ENCODE results near the gene HOXA6. TPM values are rescaled to one million over a fixed set of nuclear protein-coding genes. Genes with fewer than 3 reads are reported as not detected.

HOXA6 gene
- total RNA-seq, 1 experiment from 2014 or later: not detected

DNA sequence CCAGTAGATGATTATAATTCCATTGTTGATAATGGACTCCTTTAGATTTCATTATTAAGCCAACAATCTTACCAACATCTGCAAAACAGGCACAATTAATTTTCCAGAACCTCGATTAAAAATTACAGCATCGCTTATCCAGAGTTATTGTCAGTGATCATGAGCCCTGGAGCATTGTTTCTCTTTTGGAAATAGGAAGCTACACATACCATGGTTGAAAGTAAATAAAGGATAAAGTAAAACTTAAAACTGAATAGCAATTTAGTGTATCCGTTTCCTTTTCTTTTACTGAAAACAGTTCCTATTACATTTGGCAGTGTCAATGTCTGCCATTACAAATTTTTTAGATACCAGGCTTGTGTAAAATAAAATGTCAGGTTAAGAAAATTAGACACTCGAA is 35.2 kb downstream of the HOXA6 start:
- TF ChIP-seq, protein P1, sequence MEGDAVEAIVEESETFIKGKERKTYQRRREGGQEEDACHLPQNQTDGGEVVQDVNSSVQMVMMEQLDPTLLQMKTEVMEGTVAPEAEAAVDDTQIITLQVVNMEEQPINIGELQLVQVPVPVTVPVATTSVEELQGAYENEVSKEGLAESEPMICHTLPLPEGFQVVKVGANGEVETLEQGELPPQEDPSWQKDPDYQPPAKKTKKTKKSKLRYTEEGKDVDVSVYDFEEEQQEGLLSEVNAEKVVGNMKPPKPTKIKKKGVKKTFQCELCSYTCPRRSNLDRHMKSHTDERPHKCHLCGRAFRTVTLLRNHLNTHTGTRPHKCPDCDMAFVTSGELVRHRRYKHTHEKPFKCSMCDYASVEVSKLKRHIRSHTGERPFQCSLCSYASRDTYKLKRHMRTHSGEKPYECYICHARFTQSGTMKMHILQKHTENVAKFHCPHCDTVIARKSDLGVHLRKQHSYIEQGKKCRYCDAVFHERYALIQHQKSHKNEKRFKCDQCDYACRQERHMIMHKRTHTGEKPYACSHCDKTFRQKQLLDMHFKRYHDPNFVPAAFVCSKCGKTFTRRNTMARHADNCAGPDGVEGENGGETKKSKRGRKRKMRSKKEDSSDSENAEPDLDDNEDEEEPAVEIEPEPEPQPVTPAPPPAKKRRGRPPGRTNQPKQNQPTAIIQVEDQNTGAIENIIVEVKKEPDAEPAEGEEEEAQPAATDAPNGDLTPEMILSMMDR (conservative IDR thresholded peaks at IDR 0.05): no peak
- Histone ChIP-seq H3K23me2 (ENCODE audit: insufficient read length, low read depth, low read length, poor library complexity, severe bottlenecking) (peaks cover 3% of the 10 kb centered on the region), H3K56ac (ENCODE audit: insufficient read length, low read depth, low read length) (no peak overlapping the region), H2AK5ac (ENCODE audit: insufficient read length, low read length) (no peak overlapping the region), H3K4ac (ENCODE audit: low read depth, low read length) (no peak overlapping the region), H3K23ac (ENCODE audit: insufficient read length, low read depth, low read length) (no peak overlapping the region), H2AFZ (ENCODE audit: low read length) (no peak overlapping the region), H4K5ac (ENCODE audit: insufficient read length, low read depth, low read length) (no peak overlapping the region), H3K9ac (ENCODE audit: extremely low read depth, insufficient read length, low read length) (no peak overlapping the region), H3K4me1 (ENCODE audit: insufficient read depth, low read length) (no peaks in the 10 kb centered on the region), H4K91ac (ENCODE audit: insufficient read length, low read depth, low read length) (no peak overlapping the region), H3T11ph (ENCODE audit: low read length) (no peak overlapping the region), H2BK5ac (ENCODE audit: insufficient read length, low read length) (no peak overlapping the region), H2BK12ac (ENCODE audit: insufficient read length, low read depth, low read length) (no peak overlapping the region), H3K14ac (ENCODE audit: insufficient read depth, low read length) (no peak overlapping the region), H3K27ac (ENCODE audit: insufficient read length, low read depth, low read length) (no peak overlapping the region), H3K79me2 (ENCODE audit: insufficient read depth, low read length) (no peaks in the 10 kb centered on the region), H3K4me2 (ENCODE audit: insufficient read depth, insufficient read length, low read length) (no peak overlapping the region), H2BK20ac (ENCODE audit: low read depth, low read length, poor library complexity, severe bottlenecking) (no peak overlapping the region), H4K20me1 (ENCODE audit: control insufficient read depth, insufficient read depth, insufficient read length) (peaks cover 2% of the 10 kb centered on the region), H3K79me1 (ENCODE audit: insufficient read depth, low read depth, low read length, poor library complexity, severe bottlenecking) (no peaks in the 10 kb centered on the region), H4K8ac (replicated peaks; ENCODE audit: insufficient read length, low read depth, low read length) (no peak overlapping the region), H2BK15ac (ENCODE audit: low read depth, low read length) (no peak overlapping the region), H3K27me3 (ENCODE audit: insufficient read depth, low read length) (peaks cover 96% of the 10 kb centered on the region), H2BK120ac (ENCODE audit: low read depth, low read length, poor library complexity, severe bottlenecking) (no peak overlapping the region), H3K9me3 (ENCODE audit: control insufficient read depth, low read depth, low read length) (no peaks in the 10 kb centered on the region), H3K18ac (ENCODE audit: insufficient read length, low read depth, low read length) (no peak overlapping the region)
- H3K4me3 Mint-ChIP-seq: no peak overlapping the region
- no peak overlapping the region for H3K27ac Mint-ChIP-seq
- H3K4me1 Mint-ChIP-seq: peaks cover 10 to 19% of the 10 kb centered on the region in 2 experiments
- no peaks in the 10 kb centered on the region; a peak in 1 of 7 replicates for H3K36me3 Mint-ChIP-seq (ENCODE audit: insufficient read depth in 1 of 3, low read depth in 3 of 3)
- peaks cover 0 to 3% of the 10 kb centered on the region in 2 experiments; a peak in 3 of 5 replicates for H3K9me3 Mint-ChIP-seq
- DNase-seq: no peak
- no CpG with 5 or more reads among the region's 4 CpGs for WGBS (ENCODE audit: extremely low coverage, insufficient read length, low lambda C conversion rate)
- H3K27me3 Mint-ChIP-seq (ENCODE audit: low read depth): peaks cover 98% of the 10 kb centered on the region

All from H9 (cell line).